Coronary artery (tissue), 2 donors: ENCODE data around the gene TSPAN9.

Source experiments
- DNase-seq: peaks from one replicate; pipeline ENCODE4 v3.0.0-alpha.2; 2017; ENCODE audit warnings: low spot score
- H3K27ac ChIP-seq, 2 donors: fragments of 200-600 bp; sonication (generic); one replicate each; pipeline ENCODE4 v1.5.1; 2016 to 2019
- H3K4me3 ChIP-seq: fragments of 200-600 bp; sonication (generic); 2 replicates; pipeline ENCODE4 v1.5.1; 2016; ENCODE audit warnings: mild to moderate bottlenecking, moderate library complexity
- CTCF ChIP-seq: fragments of 200-600 bp; sonication (generic); IDR thresholded peaks from one replicate; pipeline ENCODE4 v1.5.1; 2019; ENCODE audit warnings: antibody characterized with exemption

The TSPAN9 gene

GRCh38 chr12:3236345-3237187 is 159.4 kb downstream of the TSPAN9 start:
- peak overlapping the region; percentile 4 for H3K4me3 ChIP-seq
- no peak for DNase-seq
- H3K27ac ChIP-seq, result peak overlapping the region in 1 of 2 donors; percentile 36
- TF ChIP-seq CTCF, result no peak

GRCh38 chr12:3238196-3238595 is 161.0 kb downstream of the TSPAN9 start:
- no peak overlapping the region for H3K27ac ChIP-seq
- no peak for TF ChIP-seq CTCF
- DNase-seq, result no peak
- no peak overlapping the region for H3K4me3 ChIP-seq

GRCh38 chr12:3241621-3242020 is 164.4 kb downstream of the TSPAN9 start:
- no peak overlapping the region for H3K4me3 ChIP-seq
- H3K27ac ChIP-seq, result peak overlapping the region; percentile 27 to 69
- DNase-seq, result no peak
- TF ChIP-seq CTCF, result no peak

- TF ChIP-seq CTCF, result no peak
- Histone ChIP-seq H3K4me3 (no peak overlapping the region), H3K27ac (peak overlapping the region; percentile 27 to 69)
- no peak for DNase-seq
Measured at GRCh38 chr12:3242199-3242863, 165.2 kb downstream of the TSPAN9 start.

GRCh38 chr12:3243376-3244084 is 166.4 kb downstream of the TSPAN9 start:
- TF ChIP-seq CTCF, result no peak
- Histone ChIP-seq H3K27ac (no peak overlapping the region), H3K4me3 (no peak overlapping the region)
- DNase-seq, result no peak

- Histone ChIP-seq H3K4me3 (no peak overlapping the region), H3K27ac (no peak overlapping the region)
- DNase-seq, result no peak
- TF ChIP-seq CTCF, result no peak
Measured at GRCh38 chr12:3244219-3244750, 167.1 kb downstream of the TSPAN9 start.
